Measurements from ENCODE around the gene JUP.
"Not testable (repeated sequence)": the region's sequence is repeated elsewhere in the genome, so short reads cannot be mapped to it uniquely, and the experiment has no call there.

Gene JUP

GRCh38 chr17:41777574-41778188 lies 8.8 kb downstream of the JUP start:
- ChIA-PET POLR2A (interaction anchor here (1.5 to 5.8 kb wide), 5 partner anchors 8 to 89 kb away, joined by 6 to 44 read pairs (median 11); partner anchors contain the start of genes EIF1, FKBP10, JUP and P3H4), CTCF (interaction anchor here (1.2 to 3.2 kb wide), 4 partner anchors 8 to 34 kb away, joined by 3 to 31 read pairs (median 7); partner anchors contain the start of genes JUP and P3H4)
- DNase-seq (ENCODE audit: extremely low spot score): peak; percentile 42
- TF ChIP-seq CTBP1 (IDR thresholded peaks at IDR 0.05; ENCODE audit: borderline replicate concordance): no peak
- no peak for TF ChIP-seq FOXM1 (IDR thresholded peaks at IDR 0.05; ENCODE audit: borderline replicate concordance)
- TF ChIP-seq FOXK2 (IDR thresholded peaks at IDR 0.05): no peak
- TF ChIP-seq LEF1 (IDR thresholded peaks at IDR 0.05; ENCODE audit: borderline replicate concordance): no peak
- no peak for TF ChIP-seq TARDBP (IDR thresholded peaks at IDR 0.05)
- no peak for TF ChIP-seq ARNT (IDR thresholded peaks at IDR 0.05)
- TF ChIP-seq PKNOX1 (IDR thresholded peaks at IDR 0.05): no peak
- no peak for TF ChIP-seq L3MBTL2 (conservative IDR thresholded peaks at IDR 0.05)
- TF ChIP-seq NFRKB (IDR thresholded peaks at IDR 0.05): no peak
- TF ChIP-seq SP1 (IDR thresholded peaks at IDR 0.05): no peak
- no peak for TF ChIP-seq ZNF384 (IDR thresholded peaks at IDR 0.05)
- no peak for TF ChIP-seq HDGF (IDR thresholded peaks at IDR 0.05; ENCODE audit: borderline replicate concordance)
- TF ChIP-seq SUZ12 (IDR thresholded peaks at IDR 0.05): no peak
- no peak for TF ChIP-seq FOXA1 (IDR thresholded peaks at IDR 0.05)
- TF ChIP-seq BHLHE40 (IDR thresholded peaks at IDR 0.05; ENCODE audit: borderline replicate concordance): no peak

- ChIA-PET POLR2A (interaction anchor here (1.5 to 5.8 kb wide), 5 partner anchors 8 to 88 kb away, joined by 6 to 44 read pairs (median 11); partner anchors contain the start of genes EIF1, FKBP10, JUP and P3H4), CTCF (interaction anchor here (1.2 to 3.2 kb wide), 4 partner anchors 9 to 35 kb away, joined by 3 to 31 read pairs (median 7); partner anchors contain the start of genes JUP and P3H4)
- TF ChIP-seq HDGF (IDR thresholded peaks at IDR 0.05; ENCODE audit: borderline replicate concordance): no peak; the same call in 1 of the 2 replicates
- no peak for TF ChIP-seq ELF4 (IDR thresholded peaks at IDR 0.05)
- no peak for TF ChIP-seq FOXK2 (IDR thresholded peaks at IDR 0.05)
- no peak for TF ChIP-seq CTBP1 (IDR thresholded peaks at IDR 0.05; ENCODE audit: borderline replicate concordance)
- no peak for TF ChIP-seq ZNF384 (IDR thresholded peaks at IDR 0.05)
- TF ChIP-seq L3MBTL2 (conservative IDR thresholded peaks at IDR 0.05): no peak
- TF ChIP-seq SUZ12 (IDR thresholded peaks at IDR 0.05): no peak
- TF ChIP-seq SP1 (IDR thresholded peaks at IDR 0.05): no peak
- no peak for TF ChIP-seq NFRKB (IDR thresholded peaks at IDR 0.05)
- no peak for TF ChIP-seq FOXM1 (IDR thresholded peaks at IDR 0.05; ENCODE audit: borderline replicate concordance)
- no peak for TF ChIP-seq TARDBP (IDR thresholded peaks at IDR 0.05)
- TF ChIP-seq PKNOX1 (IDR thresholded peaks at IDR 0.05): no peak
- no peak for TF ChIP-seq FOXA1 (IDR thresholded peaks at IDR 0.05)
- no peak for TF ChIP-seq LEF1 (IDR thresholded peaks at IDR 0.05; ENCODE audit: borderline replicate concordance)
- TF ChIP-seq BHLHE40 (IDR thresholded peaks at IDR 0.05; ENCODE audit: borderline replicate concordance): no peak
- TF ChIP-seq ARNT (IDR thresholded peaks at IDR 0.05): no peak
- no peak for DNase-seq (ENCODE audit: extremely low spot score)
Observed at GRCh38 chr17:41777157-41777573, 9.3 kb downstream of the JUP start.

GRCh38 chr17:41776262-41776900 lies 10.1 kb downstream of the JUP start:
- ChIA-PET CTCF (interaction anchor here (1.2 to 3.2 kb wide), 2 partner anchors 10 to 28 kb away, joined by 3 to 31 read pairs; partner anchors contain the start of gene JUP), POLR2A (interaction anchor here (2.8 to 5.8 kb wide), 2 partner anchors 9 to 87 kb away, joined by 14 to 44 read pairs; partner anchors contain the start of genes EIF1 and JUP)
- not testable (repeated sequence) for DNase-seq (ENCODE audit: extremely low spot score)

GRCh38 chr17:41775394-41776226 lies 10.9 kb downstream of the JUP start:
- ChIA-PET POLR2A (interaction anchor here (2.9 to 5.8 kb wide), 2 partner anchors 10 to 87 kb away, joined by 19 to 44 read pairs; partner anchors contain the start of genes EIF1 and JUP), CTCF (interaction anchor here (2.7 to 3.2 kb wide), 2 partner anchors 10 kb away, joined by 27 to 31 read pairs; partner anchors contain the start of gene JUP)
- DNase-seq (ENCODE audit: extremely low spot score): no peak
- TF ChIP-seq FOXM1 (IDR thresholded peaks at IDR 0.05; ENCODE audit: borderline replicate concordance) (no peak), BHLHE40 (IDR thresholded peaks at IDR 0.05; ENCODE audit: borderline replicate concordance) (no peak), FOXK2 (IDR thresholded peaks at IDR 0.05) (no peak), CTBP1 (IDR thresholded peaks at IDR 0.05; ENCODE audit: borderline replicate concordance) (no peak), SP1 (IDR thresholded peaks at IDR 0.05) (no peak), L3MBTL2 (conservative IDR thresholded peaks at IDR 0.05) (no peak), PKNOX1 (IDR thresholded peaks at IDR 0.05) (no peak)

GRCh38 chr17:41773731-41774193 lies 12.7 kb downstream of the JUP start:
- TF ChIP-seq PKNOX1 (IDR thresholded peaks at IDR 0.05) (no peak), LEF1 (IDR thresholded peaks at IDR 0.05; ENCODE audit: borderline replicate concordance) (no peak), L3MBTL2 (conservative IDR thresholded peaks at IDR 0.05) (no peak), ELF4 (IDR thresholded peaks at IDR 0.05) (no peak), FOXM1 (IDR thresholded peaks at IDR 0.05; ENCODE audit: borderline replicate concordance) (no peak)
- no peak for DNase-seq (ENCODE audit: extremely low spot score)
- CTCF ChIA-PET: interaction anchor here (2.7 kb wide), 1 partner anchor 12 kb away, joined by 27 read pairs; the partner anchor contains the start of gene JUP
- POLR2A ChIA-PET: interaction anchor here (1.3 to 5.8 kb wide), 4 partner anchors 11 to 85 kb away, joined by 3 to 44 read pairs (median 11); partner anchors contain the start of genes EIF1 and JUP
